ENCODE results near the gene ARFIP2. TPM values are rescaled to one million over a fixed set of nuclear protein-coding genes. Genes with fewer than 3 reads are reported as not detected.
A peak's percentile ranks its signal among the peaks of the same experiment; 100 is the strongest.

Gene ARFIP2
- total and polyA plus RNA-seq, 2 donors from 2014 or later: 45.6 to 62.3 TPM

GRCh38 chr11:6472934-6473333 is 8.2 kb downstream of the ARFIP2 start:
- Histone ChIP-seq H3K4me1 (ENCODE audit: control insufficient read depth in 2 of 3, insufficient read depth in 2 of 3, low read depth in 1 of 3, low read length in 3 of 3) (peaks cover 3 to 26% (median 13%) of the 10 kb centered on the region in 3 donors), H3K27me3 (ENCODE audit: control insufficient read depth, insufficient read depth, low read length) (no peaks in the 10 kb centered on the region), H3K9me3 (ENCODE audit: control insufficient read depth in 2 of 3, insufficient read depth in 1 of 3, low read length in 3 of 3) (no peaks in the 10 kb centered on the region), H3K4me3 (ENCODE audit: low read length in 3 of 3) (peak overlapping the region in 2 of 3 donors; percentile 22 to 46), H3K27ac (ENCODE audit: low read depth in 2 of 2, low read length in 2 of 2) (no peak overlapping the region), H3K36me3 (ENCODE audit: control insufficient read depth in 2 of 3, insufficient read depth in 3 of 3, low read length in 3 of 3) (peaks cover 0 to 7% (median 6%) of the 10 kb centered on the region in 3 donors), H3K9ac (ENCODE audit: low read length in 3 of 3) (peak overlapping the region in 1 of 3 donors; percentile 31)
- TF ChIP-seq, protein P1, sequence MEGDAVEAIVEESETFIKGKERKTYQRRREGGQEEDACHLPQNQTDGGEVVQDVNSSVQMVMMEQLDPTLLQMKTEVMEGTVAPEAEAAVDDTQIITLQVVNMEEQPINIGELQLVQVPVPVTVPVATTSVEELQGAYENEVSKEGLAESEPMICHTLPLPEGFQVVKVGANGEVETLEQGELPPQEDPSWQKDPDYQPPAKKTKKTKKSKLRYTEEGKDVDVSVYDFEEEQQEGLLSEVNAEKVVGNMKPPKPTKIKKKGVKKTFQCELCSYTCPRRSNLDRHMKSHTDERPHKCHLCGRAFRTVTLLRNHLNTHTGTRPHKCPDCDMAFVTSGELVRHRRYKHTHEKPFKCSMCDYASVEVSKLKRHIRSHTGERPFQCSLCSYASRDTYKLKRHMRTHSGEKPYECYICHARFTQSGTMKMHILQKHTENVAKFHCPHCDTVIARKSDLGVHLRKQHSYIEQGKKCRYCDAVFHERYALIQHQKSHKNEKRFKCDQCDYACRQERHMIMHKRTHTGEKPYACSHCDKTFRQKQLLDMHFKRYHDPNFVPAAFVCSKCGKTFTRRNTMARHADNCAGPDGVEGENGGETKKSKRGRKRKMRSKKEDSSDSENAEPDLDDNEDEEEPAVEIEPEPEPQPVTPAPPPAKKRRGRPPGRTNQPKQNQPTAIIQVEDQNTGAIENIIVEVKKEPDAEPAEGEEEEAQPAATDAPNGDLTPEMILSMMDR (IDR thresholded peaks at IDR 0.05; ENCODE audit: borderline replicate concordance, extremely low read depth, insufficient read depth): no peak
- peak in 1 of 5 donors; percentile 63 for DNase-seq
- intact Hi-C loops (cut with DNase I): no loop called here
- FAIRE-seq: no peak

DNA sequence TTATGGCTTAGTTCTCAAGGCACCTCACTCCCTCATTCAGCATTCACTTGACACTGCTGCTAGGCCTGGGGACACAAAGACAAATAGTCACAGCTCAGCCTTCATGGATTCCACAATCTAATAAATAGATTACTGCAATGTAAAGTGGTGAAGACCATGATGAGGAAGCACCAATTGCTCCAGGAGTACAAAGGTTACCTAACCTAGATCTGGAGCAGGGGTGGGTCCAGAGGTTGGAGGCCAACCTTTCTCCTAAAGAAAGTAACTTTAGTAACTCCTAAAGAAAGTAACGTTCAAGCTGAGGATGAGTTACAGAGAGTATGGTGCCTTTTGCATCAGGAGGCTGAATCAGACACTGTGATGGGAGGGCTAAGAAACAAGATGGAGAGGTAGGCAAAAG is 11.5 kb downstream of the ARFIP2 start:
- Histone ChIP-seq H3K27ac (ENCODE audit: low read depth in 2 of 2, low read length in 2 of 2) (peak overlapping the region; percentile 47 to 67), H3K9me3 (ENCODE audit: control insufficient read depth in 2 of 3, insufficient read depth in 1 of 3, low read length in 3 of 3) (no peaks in the 10 kb centered on the region), H3K4me1 (ENCODE audit: control insufficient read depth in 2 of 3, insufficient read depth in 2 of 3, low read depth in 1 of 3, low read length in 3 of 3) (peaks cover 3 to 24% (median 9%) of the 10 kb centered on the region in 3 donors), H3K4me3 (ENCODE audit: low read length in 3 of 3) (peak overlapping the region in 1 of 3 donors; percentile 10), H3K27me3 (ENCODE audit: control insufficient read depth, insufficient read depth, low read length) (no peaks in the 10 kb centered on the region), H3K36me3 (ENCODE audit: control insufficient read depth in 2 of 3, insufficient read depth in 3 of 3, low read length in 3 of 3) (peaks cover 0 to 5% (median 4%) of the 10 kb centered on the region in 3 donors), H3K9ac (ENCODE audit: low read length in 3 of 3) (no peak overlapping the region)
- FAIRE-seq (no peak), DNase-seq (no peak)
- TF ChIP-seq, protein P1 (IDR thresholded peaks at IDR 0.05; ENCODE audit: borderline replicate concordance, extremely low read depth, insufficient read depth): no peak
- intact Hi-C loops (cut with DNase I): no loop called here

- Histone ChIP-seq H3K9me3 (ENCODE audit: control insufficient read depth in 2 of 3, insufficient read depth in 1 of 3, low read length in 3 of 3) (no peaks in the 10 kb centered on the region), H3K9ac (ENCODE audit: low read length in 3 of 3) (no peak overlapping the region), H3K27ac (ENCODE audit: low read depth in 2 of 2, low read length in 2 of 2) (peak overlapping the region; percentile 47 to 67), H3K27me3 (ENCODE audit: control insufficient read depth, insufficient read depth, low read length) (no peaks in the 10 kb centered on the region), H3K4me1 (ENCODE audit: control insufficient read depth in 2 of 3, insufficient read depth in 2 of 3, low read depth in 1 of 3, low read length in 3 of 3) (peaks cover 3 to 19% (median 9%) of the 10 kb centered on the region in 3 donors), H3K4me3 (ENCODE audit: low read length in 3 of 3) (peak overlapping the region in 1 of 3 donors; percentile 10), H3K36me3 (ENCODE audit: control insufficient read depth in 2 of 3, insufficient read depth in 3 of 3, low read length in 3 of 3) (peaks cover 0 to 8% (median 4%) of the 10 kb centered on the region in 3 donors)
- DNase-seq (peak; percentile 95 to 98 (median 96)), FAIRE-seq (no peak)
- TF ChIP-seq, protein P1 (IDR thresholded peaks at IDR 0.05; ENCODE audit: borderline replicate concordance, extremely low read depth, insufficient read depth): no peak
- intact Hi-C loops (cut with DNase I): no loop called here
Measured at GRCh38 chr11:6468712-6469495, 12.2 kb downstream of the ARFIP2 start.

Measured in kidney (tissue), 14 donors.